ENCODE results near the gene NEDD4.
"Not testable (repeated sequence)": the region's sequence is repeated elsewhere in the genome, so short reads cannot be mapped to it uniquely, and the experiment has no call there.

NEDD4 gene

GRCh38 chr15:55873024-55873720 lies 120.2 kb downstream of the NEDD4 start:
- DNase-seq (ENCODE audit: low read depth): no peak
- TF ChIP-seq CTCF (IDR thresholded peaks at IDR 0.05; ENCODE audit: low read depth, low read length): no peak
- TF ChIP-seq POLR2A (IDR thresholded peaks at IDR 0.05; ENCODE audit: extremely low read depth, insufficient read length): no peak
- no peak for TF ChIP-seq MYC (IDR thresholded peaks at IDR 0.05; ENCODE audit: low read depth, low read length)
- no peak for TF ChIP-seq MAX (IDR thresholded peaks at IDR 0.05; ENCODE audit: low read depth, low read length)
- H3K4me3 ChIP-seq (ENCODE audit: low read depth, low read length): no peak overlapping the region

- no peak for TF ChIP-seq MAX (IDR thresholded peaks at IDR 0.05; ENCODE audit: low read depth, low read length)
- no peak for TF ChIP-seq POLR2A (IDR thresholded peaks at IDR 0.05; ENCODE audit: extremely low read depth, insufficient read length)
- no peak for TF ChIP-seq MYC (IDR thresholded peaks at IDR 0.05; ENCODE audit: low read depth, low read length)
- TF ChIP-seq CTCF (IDR thresholded peaks at IDR 0.05; ENCODE audit: low read depth, low read length): no peak
- no peak for DNase-seq (ENCODE audit: low read depth)
- H3K4me3 ChIP-seq (ENCODE audit: low read depth, low read length): no peak overlapping the region
These were observed 120.9 kb downstream of the NEDD4 start for GRCh38 chr15:55872471-55872870.

- no peak for TF ChIP-seq MAX (IDR thresholded peaks at IDR 0.05; ENCODE audit: low read depth, low read length)
- no peak for TF ChIP-seq MYC (IDR thresholded peaks at IDR 0.05; ENCODE audit: low read depth, low read length)
- no peak for TF ChIP-seq CTCF (IDR thresholded peaks at IDR 0.05; ENCODE audit: low read depth, low read length)
- TF ChIP-seq POLR2A (IDR thresholded peaks at IDR 0.05; ENCODE audit: extremely low read depth, insufficient read length): no peak
These were observed 123.8 kb downstream of the NEDD4 start for GRCh38 chr15:55869660-55870059.

GRCh38 chr15:55868707-55869106 lies 124.7 kb downstream of the NEDD4 start:
- no peak for TF ChIP-seq MAX (IDR thresholded peaks at IDR 0.05; ENCODE audit: low read depth, low read length)
- no peak for TF ChIP-seq CTCF (IDR thresholded peaks at IDR 0.05; ENCODE audit: low read depth, low read length)
- TF ChIP-seq MYC (IDR thresholded peaks at IDR 0.05; ENCODE audit: low read depth, low read length): no peak
- no peak for TF ChIP-seq POLR2A (IDR thresholded peaks at IDR 0.05; ENCODE audit: extremely low read depth, insufficient read length)
- DNase-seq (ENCODE audit: low read depth): no peak
- H3K4me3 ChIP-seq (ENCODE audit: low read depth, low read length): no peak overlapping the region

More at GRCh38 chr15:55869660-55870059, 123.8 kb downstream of the NEDD4 start:
- H3K4me3 ChIP-seq (ENCODE audit: low read depth, low read length): no peak overlapping the region
- DNase-seq (ENCODE audit: low read depth): no peak

- DNase-seq (ENCODE audit: low read depth); H3K4me3 ChIP-seq (ENCODE audit: low read depth, low read length): not testable (repeated sequence)
These were observed 125.1 kb downstream of the NEDD4 start for GRCh38 chr15:55868291-55868690.

- no peak for DNase-seq (ENCODE audit: low read depth)
- TF ChIP-seq POLR2A (IDR thresholded peaks at IDR 0.05; ENCODE audit: extremely low read depth, insufficient read length) (no peak), MAX (IDR thresholded peaks at IDR 0.05; ENCODE audit: low read depth, low read length) (no peak), MYC (IDR thresholded peaks at IDR 0.05; ENCODE audit: low read depth, low read length) (no peak), CTCF (IDR thresholded peaks at IDR 0.05; ENCODE audit: low read depth, low read length) (no peak)
- no peak overlapping the region for H3K4me3 ChIP-seq (ENCODE audit: low read depth, low read length)
These were observed 129.5 kb downstream of the NEDD4 start for GRCh38 chr15:55863911-55864310.

Data from NB4 (cell line).